Measurements from ENCODE around the gene METTL14. TPM values are rescaled to one million over a fixed set of nuclear protein-coding genes. Genes with fewer than 3 reads are reported as not detected.

Gene METTL14
- total and polyA plus RNA-seq, 8 donors, result 1.8 to 71.4 (median 10.4) TPM

GRCh38 chr4:118721752-118722151, 36.6 kb downstream of the METTL14 start:
- no peak for DNase-seq
- H3K27ac ChIP-seq, result no peak overlapping the region
- WGBS, 5 donors, result 93 to 100% (median 100%) methylated on average over 1 of the region's 1 CpG

GRCh38 chr4:118723369-118723768, 38.2 kb downstream of the METTL14 start:
- no peaks in the 10 kb centered on the region for H3K27me3 ChIP-seq
- H3K4me3 ChIP-seq, result no peak overlapping the region
- H3K4me1 ChIP-seq, result no peaks in the 10 kb centered on the region
- H3K36me3 ChIP-seq, result peaks cover 12 to 86% (median 77%) of the 10 kb centered on the region in 4 donors
- WGBS, 5 donors, result 91 to 97% (median 96%) methylated on average over 3 of the region's 3 CpGs
- no peak overlapping the region for H3K27ac ChIP-seq
- no peaks in the 10 kb centered on the region for H3K9me3 ChIP-seq
- intact Hi-C loops (cut with DNase I; ENCODE audit: low total_unique reads), result no loop called here
- TF ChIP-seq POLR2A (IDR thresholded peaks at IDR 0.05), result no peak
- no peak for TF ChIP-seq EP300 (IDR thresholded peaks at IDR 0.05)
- no peak for TF ChIP-seq CTCF (IDR thresholded peaks at IDR 0.05)
- no peak for TF ChIP-seq POLR2AphosphoS5 (IDR thresholded peaks at IDR 0.05)
- no peak for DNase-seq

More at GRCh38 chr4:118721752-118722151, 36.6 kb downstream of the METTL14 start:
- Histone ChIP-seq H3K4me3 (no peak overlapping the region), H3K4me1 (no peaks in the 10 kb centered on the region), H3K27me3 (no peaks in the 10 kb centered on the region), H3K9me3 (no peaks in the 10 kb centered on the region), H3K36me3 (peaks cover 3 to 82% (median 65%) of the 10 kb centered on the region in 4 donors)
- TF ChIP-seq EP300 (IDR thresholded peaks at IDR 0.05) (no peak), POLR2AphosphoS5 (IDR thresholded peaks at IDR 0.05) (no peak), CTCF (IDR thresholded peaks at IDR 0.05) (no peak)
- intact Hi-C loops (cut with DNase I; ENCODE audit: low total_unique reads), result no loop called here

GRCh38 chr4:118727360-118727759, 42.2 kb downstream of the METTL14 start:
- H3K36me3 ChIP-seq, result peaks cover 22 to 100% (median 97%) of the 10 kb centered on the region in 4 donors
- DNase-seq, result no peak

More at GRCh38 chr4:118727360-118727759, 42.2 kb downstream of the METTL14 start:
- Histone ChIP-seq H3K27me3 (no peaks in the 10 kb centered on the region), H3K4me1 (no peaks in the 10 kb centered on the region), H3K4me3 (no peak overlapping the region), H3K9me3 (no peaks in the 10 kb centered on the region), H3K27ac (no peak overlapping the region)
- TF ChIP-seq EP300 (IDR thresholded peaks at IDR 0.05), result no peak
- TF ChIP-seq CTCF (IDR thresholded peaks at IDR 0.05), result no peak
- no peak for TF ChIP-seq POLR2AphosphoS5 (IDR thresholded peaks at IDR 0.05)
- TF ChIP-seq POLR2A (IDR thresholded peaks at IDR 0.05), result no peak
- 47 to 78% (median 54%) methylated on average over 1 of the region's 1 CpG for WGBS, 5 donors
- intact Hi-C loops (cut with DNase I; ENCODE audit: low total_unique reads), result no loop called here

Data from stomach (tissue), 9 donors.